Keratinocyte (primary cell): ENCODE data around the gene ID3. TPM values are rescaled to one million over a fixed set of nuclear protein-coding genes. Genes with fewer than 3 reads are reported as not detected.

Source experiments
- DNase-seq: peaks from one replicate; pipeline ENCODE4 v3.0.0-alpha.2; 2011; ENCODE audit warnings: low read depth, missing footprints, low spot score
- FAIRE-seq: peaks from 2 replicates; lab custom pipeline; 2011; peaks lifted over from hg19 to GRCh38; lab: Jason Lieb, UNC
- H2AFZ ChIP-seq: 2 replicates; pipeline ENCODE4 v1.6.0; 2012; ENCODE audit warnings: low read length, control low read depth, inconsistent platforms; ENCODE audit not compliant: control insufficient read depth
- H3K27ac ChIP-seq: 2 replicates; pipeline ENCODE4 v1.5.1; 2011; ENCODE audit warnings: low read length; ENCODE audit not compliant: control insufficient read depth, insufficient read depth
- H3K27me3 ChIP-seq: 3 replicates; pipeline ENCODE4 v1.6.0; 2011; ENCODE audit warnings: low read length; ENCODE audit not compliant: control insufficient read depth, insufficient read depth; ENCODE audit errors: extremely low read depth
- H3K36me3 ChIP-seq, 2 experiments: 2 replicates in 1 of 2; 3 replicates in 1 of 2; pipeline ENCODE4 v1.5.1; 2011; ENCODE audit warnings: low read length in 2 of 2, mild to moderate bottlenecking in 1 of 2; ENCODE audit not compliant: control insufficient read depth in 2 of 2, insufficient read depth in 2 of 2; ENCODE audit errors: extremely low read depth in 1 of 2
- H3K4me1 ChIP-seq: 3 replicates; pipeline ENCODE4 v1.5.1; 2011; ENCODE audit warnings: low read length; ENCODE audit not compliant: control insufficient read depth, insufficient read depth; ENCODE audit errors: extremely low read depth
- H3K4me2 ChIP-seq: 3 replicates; pipeline ENCODE4 v1.6.0; 2011; ENCODE audit warnings: low read depth, low read length; ENCODE audit not compliant: control insufficient read depth, insufficient read depth; ENCODE audit errors: extremely low read depth
- H3K4me3 ChIP-seq, 3 experiments: fragments of 200-600 bp in 1 of 3; sonication (generic) in 1 of 3; 2 replicates in 2 of 3; 3 replicates in 1 of 3; pipeline ENCODE4 v1.5.1; 2011 to 2016; ENCODE audit warnings: low read length in 3 of 3, mild to moderate bottlenecking in 3 of 3, control low read depth in 2 of 3, inconsistent platforms in 1 of 3, low read depth in 1 of 3, mixed read lengths in 1 of 3, mixed run types in 1 of 3, moderate library complexity in 1 of 3; ENCODE audit not compliant: control insufficient read depth in 2 of 3, insufficient read depth in 2 of 3; ENCODE audit errors: extremely low read depth in 1 of 3
- H3K79me2 ChIP-seq: 2 replicates; pipeline ENCODE4 v1.6.0; 2012; ENCODE audit warnings: low read length; ENCODE audit not compliant: control insufficient read depth, insufficient read depth
- H3K9ac ChIP-seq: 3 replicates; pipeline ENCODE4 v1.6.0; 2011; ENCODE audit warnings: low read length; ENCODE audit not compliant: control insufficient read depth, insufficient read depth; ENCODE audit errors: extremely low read depth
- H3K9me1 ChIP-seq: 3 replicates; pipeline ENCODE4 v1.6.0; 2011; ENCODE audit warnings: low read length; ENCODE audit not compliant: control insufficient read depth, insufficient read depth; ENCODE audit errors: extremely low read depth
- H3K9me3 ChIP-seq: 2 replicates; pipeline ENCODE4 v1.5.1; 2012; ENCODE audit warnings: low read depth, low read length; ENCODE audit not compliant: control insufficient read depth
- H4K20me1 ChIP-seq: 3 replicates; pipeline ENCODE4 v1.6.0; 2011; ENCODE audit warnings: low read length; ENCODE audit not compliant: control insufficient read depth, insufficient read depth; ENCODE audit errors: extremely low read depth
- EZH2 ChIP-seq: IDR thresholded peaks from one replicate; pipeline ENCODE4 v1.6.1; 2012; ENCODE audit warnings: inconsistent platforms, mild to moderate bottlenecking, low read length, moderate library complexity
- dilution Hi-C: fragments of 300-500 bp; cut with MboI; formaldehyde crosslinking; loops from one replicate; pipeline ENCODE4 v1.7.0; 2020; ENCODE audit warnings: low sequenced_read_pairs; ENCODE audit not compliant: extremely low pct_ligation_motif_present
- polyA plus RNA-seq, 5 experiments: library from polyadenylated mRNA; depleted of rRNA in 3 of 5; stranded (reverse) in 3 of 5; stranded (forward) in 1 of 5; unstranded in 1 of 5; fragments of >200 nt; gene quantifications; 1 replicate in 1 of 5; 2 replicates in 3 of 5; 3 replicates in 1 of 5; pipeline versions ENCODE4 v1.2.1 to v1.2.3, GENCODE V29; 2011 to 2012; ENCODE audit warnings: missing spikeins in 2 of 5, low read depth in 1 of 5, low replicate concordance in 1 of 5
- TF ChIP-seq, protein P1 (sequence below), 3 experiments: IDR thresholded peaks in 1 of 3; conservative IDR thresholded peaks in 1 of 3; optimal IDR thresholded peaks in 1 of 3; 2 replicates in 2 of 3; 3 replicates in 1 of 3; pipeline versions ENCODE3 to v1.5.1; 2011; ENCODE audit warnings: low read length in 3 of 3, mild to moderate bottlenecking in 3 of 3, moderate library complexity in 2 of 3, control low read depth in 1 of 3, inconsistent platforms in 1 of 3; ENCODE audit not compliant: insufficient read depth in 2 of 3; ENCODE audit errors: extremely low read depth in 1 of 3

The ID3 gene
- polyA plus RNA-seq, 1 donor (not counting 4 experiments of a cell fraction or from before 2014, with no cell fraction given) = 38.0 TPM

DNA sequence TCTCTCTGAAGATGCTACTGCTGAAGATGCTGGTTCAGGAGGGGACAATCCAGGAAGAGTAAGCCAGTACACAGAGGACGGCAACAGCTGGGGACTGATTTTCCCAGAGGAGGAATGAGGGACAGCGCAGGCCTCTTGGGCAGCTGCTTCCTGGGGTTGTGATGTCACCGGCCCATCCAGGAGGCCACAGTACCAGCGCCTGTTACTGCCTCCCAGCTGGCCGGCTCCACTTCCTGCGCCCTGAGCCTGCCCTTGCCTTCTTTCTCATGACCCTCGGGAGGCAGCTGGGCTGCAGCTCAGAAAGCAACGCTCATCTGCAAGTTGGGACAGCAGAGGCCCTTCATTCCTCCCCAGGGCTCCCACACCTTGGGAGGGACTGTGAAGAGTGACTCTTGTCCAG, 21.9 kb upstream of the ID3 start:
- no peaks in the 10 kb centered on the region for H4K20me1 ChIP-seq
- H3K4me3 ChIP-seq = no peak overlapping the region
- H3K9me3 ChIP-seq = no peaks in the 10 kb centered on the region
- H3K36me3 ChIP-seq = no peaks in the 10 kb centered on the region
- H3K27me3 ChIP-seq = no peaks in the 10 kb centered on the region
- H3K27ac ChIP-seq = no peak overlapping the region
- no peak for TF ChIP-seq EZH2
- TF ChIP-seq, protein P1, sequence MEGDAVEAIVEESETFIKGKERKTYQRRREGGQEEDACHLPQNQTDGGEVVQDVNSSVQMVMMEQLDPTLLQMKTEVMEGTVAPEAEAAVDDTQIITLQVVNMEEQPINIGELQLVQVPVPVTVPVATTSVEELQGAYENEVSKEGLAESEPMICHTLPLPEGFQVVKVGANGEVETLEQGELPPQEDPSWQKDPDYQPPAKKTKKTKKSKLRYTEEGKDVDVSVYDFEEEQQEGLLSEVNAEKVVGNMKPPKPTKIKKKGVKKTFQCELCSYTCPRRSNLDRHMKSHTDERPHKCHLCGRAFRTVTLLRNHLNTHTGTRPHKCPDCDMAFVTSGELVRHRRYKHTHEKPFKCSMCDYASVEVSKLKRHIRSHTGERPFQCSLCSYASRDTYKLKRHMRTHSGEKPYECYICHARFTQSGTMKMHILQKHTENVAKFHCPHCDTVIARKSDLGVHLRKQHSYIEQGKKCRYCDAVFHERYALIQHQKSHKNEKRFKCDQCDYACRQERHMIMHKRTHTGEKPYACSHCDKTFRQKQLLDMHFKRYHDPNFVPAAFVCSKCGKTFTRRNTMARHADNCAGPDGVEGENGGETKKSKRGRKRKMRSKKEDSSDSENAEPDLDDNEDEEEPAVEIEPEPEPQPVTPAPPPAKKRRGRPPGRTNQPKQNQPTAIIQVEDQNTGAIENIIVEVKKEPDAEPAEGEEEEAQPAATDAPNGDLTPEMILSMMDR (optimal IDR thresholded peaks at IDR 0.05 in 1 of 3, IDR thresholded peaks at IDR 0.05 in 1 of 3, conservative IDR thresholded peaks at IDR 0.05 in 1 of 3; ENCODE audit: extremely low read depth in 1 of 3, insufficient read depth in 2 of 3, low read length in 3 of 3) = no peak
- H3K9me1 ChIP-seq = peaks cover 2% of the 10 kb centered on the region
- peaks cover 20% of the 10 kb centered on the region for H3K4me1 ChIP-seq
- H3K4me2 ChIP-seq = no peak overlapping the region
- H3K79me2 ChIP-seq = no peaks in the 10 kb centered on the region
- no peak overlapping the region for H2AFZ ChIP-seq
- no peak overlapping the region for H3K9ac ChIP-seq
- no peak for DNase-seq
- no peak for FAIRE-seq
- dilution Hi-C loops = no loop called here

DNA sequence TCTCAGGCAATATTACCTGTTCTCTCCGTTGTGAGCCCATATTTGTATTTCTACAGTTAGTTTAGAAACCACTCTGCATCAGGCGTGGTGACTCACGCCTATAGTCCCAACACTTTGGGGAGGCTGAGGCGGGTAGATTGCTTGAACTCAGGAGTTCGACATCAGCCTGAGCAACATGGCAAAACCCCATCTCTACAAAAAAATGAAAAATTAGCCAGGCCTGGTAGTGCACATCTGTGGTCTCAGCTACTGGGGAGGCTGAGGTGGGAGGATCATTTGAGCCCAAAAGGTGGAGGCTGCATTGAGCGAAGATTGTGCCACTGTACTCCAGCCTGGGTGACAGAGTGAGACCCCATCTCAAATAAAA, 19.7 kb upstream of the ID3 start:
- dilution Hi-C loops = no loop called here
- peaks cover 2% of the 10 kb centered on the region for H3K9me1 ChIP-seq
- no peak overlapping the region for H2AFZ ChIP-seq
- no peaks in the 10 kb centered on the region for H4K20me1 ChIP-seq
- H3K27ac ChIP-seq = no peak overlapping the region
- no peak overlapping the region for H3K9ac ChIP-seq
- H3K36me3 ChIP-seq = no peaks in the 10 kb centered on the region
- FAIRE-seq = no peak
- H3K27me3 ChIP-seq = no peaks in the 10 kb centered on the region
- no peaks in the 10 kb centered on the region for H3K9me3 ChIP-seq
- no peak for TF ChIP-seq EZH2
- TF ChIP-seq, protein P1 (optimal IDR thresholded peaks at IDR 0.05 in 1 of 3, IDR thresholded peaks at IDR 0.05 in 1 of 3, conservative IDR thresholded peaks at IDR 0.05 in 1 of 3; ENCODE audit: extremely low read depth in 1 of 3, insufficient read depth in 2 of 3, low read length in 3 of 3) = no peak
- no peak overlapping the region for H3K4me2 ChIP-seq
- no peak overlapping the region for H3K4me3 ChIP-seq
- no peaks in the 10 kb centered on the region for H3K79me2 ChIP-seq
- no peak for DNase-seq
- peaks cover 14% of the 10 kb centered on the region for H3K4me1 ChIP-seq
